Measurements from ENCODE around the gene TP53INP2. TPM values are rescaled to one million over a fixed set of nuclear protein-coding genes. Genes with fewer than 3 reads are reported as not detected.

TP53INP2 gene
- total and polyA plus RNA-seq, 2 of the 13 experiments (the other 11 are each of a cell fraction or from before 2014, with no cell fraction given): 5.2 to 18.8 TPM

DNA sequence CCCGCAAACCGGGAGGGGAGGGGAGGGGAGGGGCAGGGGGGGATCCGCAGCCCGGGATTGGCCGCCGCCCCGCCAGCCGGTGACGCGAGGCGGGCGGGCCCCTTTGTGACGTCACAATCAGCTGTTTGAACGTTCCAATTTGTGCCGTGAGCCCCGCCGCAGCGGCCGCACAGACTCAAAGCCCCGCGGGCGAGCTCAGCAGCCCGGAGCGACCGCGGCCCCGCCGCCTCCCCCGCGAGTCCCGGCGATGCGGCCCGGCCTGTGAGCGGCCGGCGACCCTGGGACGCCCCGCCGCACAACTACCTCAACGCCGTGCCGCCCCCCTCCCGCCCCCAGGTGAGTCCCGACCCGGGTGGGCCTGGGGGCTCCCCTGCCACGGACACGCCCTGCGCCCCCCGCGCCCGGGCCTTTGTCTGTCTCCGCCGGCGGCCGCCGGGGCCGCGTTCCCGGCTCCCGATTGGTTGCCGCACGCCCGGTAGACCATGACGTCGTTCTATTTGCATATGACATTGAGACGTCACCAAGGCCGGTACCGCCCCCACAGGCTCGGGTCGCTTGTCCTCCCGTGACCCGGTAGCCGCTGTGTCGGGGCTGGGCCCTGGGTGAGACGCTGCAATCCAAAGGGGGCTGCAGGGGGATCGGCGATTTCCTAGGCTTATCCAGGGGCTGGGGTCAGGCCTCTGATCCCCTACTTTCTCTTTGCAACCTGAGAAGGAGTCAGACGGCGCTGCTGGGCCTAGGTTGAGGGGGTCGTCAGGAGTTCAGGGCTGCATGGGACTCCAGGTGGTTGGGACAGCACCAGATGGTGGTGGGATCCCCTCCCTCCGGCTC lies at the start of gene TP53INP2 (continued):
- TF ChIP-seq, protein P1, sequence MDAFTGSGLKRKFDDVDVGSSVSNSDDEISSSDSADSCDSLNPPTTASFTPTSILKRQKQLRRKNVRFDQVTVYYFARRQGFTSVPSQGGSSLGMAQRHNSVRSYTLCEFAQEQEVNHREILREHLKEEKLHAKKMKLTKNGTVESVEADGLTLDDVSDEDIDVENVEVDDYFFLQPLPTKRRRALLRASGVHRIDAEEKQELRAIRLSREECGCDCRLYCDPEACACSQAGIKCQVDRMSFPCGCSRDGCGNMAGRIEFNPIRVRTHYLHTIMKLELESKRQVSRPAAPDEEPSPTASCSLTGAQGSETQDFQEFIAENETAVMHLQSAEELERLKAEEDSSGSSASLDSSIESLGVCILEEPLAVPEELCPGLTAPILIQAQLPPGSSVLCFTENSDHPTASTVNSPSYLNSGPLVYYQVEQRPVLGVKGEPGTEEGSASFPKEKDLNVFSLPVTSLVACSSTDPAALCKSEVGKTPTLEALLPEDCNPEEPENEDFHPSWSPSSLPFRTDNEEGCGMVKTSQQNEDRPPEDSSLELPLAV (CRISPR knock-in tag; conservative IDR thresholded peaks at IDR 0.05; ENCODE audit: low read depth): no peak
- TF ChIP-seq GLMP (CRISPR knock-in tag; IDR thresholded peaks at IDR 0.05; ENCODE audit: borderline replicate concordance) (no peak), ZNF143 (CRISPR knock-in tag; IDR thresholded peaks at IDR 0.05) (no peak), DMTF1 (CRISPR knock-in tag; IDR thresholded peaks at IDR 0.05) (no peak), ZFP91 (CRISPR knock-in tag; IDR thresholded peaks at IDR 0.05; ENCODE audit: borderline replicate concordance) (peak; percentile 75), ZNF317 (CRISPR knock-in tag; IDR thresholded peaks at IDR 0.05) (peak; percentile 70; the same call in 1 of the 2 replicates), XRCC5 (optimal IDR thresholded peaks at IDR 0.05; ENCODE audit: low read length) (peak; percentile 73), SKI (IDR thresholded peaks at IDR 0.05; ENCODE audit: partially characterized antibody) (peak; percentile 87), U2AF2 (IDR thresholded peaks at IDR 0.05; ENCODE audit: low read depth, low read length) (no peak), ZNF224 (CRISPR knock-in tag; IDR thresholded peaks at IDR 0.05) (no peak), ZNF205 (CRISPR knock-in tag; IDR thresholded peaks at IDR 0.05) (peak; percentile 16; the same call in 1 of the 2 replicates), HMGA1 (CRISPR knock-in tag; conservative IDR thresholded peaks at IDR 0.05) (no peak), SRY (CRISPR knock-in tag; IDR thresholded peaks at IDR 0.05) (peak; percentile 50; the same call in 1 of the 2 replicates), XBP1 (CRISPR knock-in tag; IDR thresholded peaks at IDR 0.05) (no peak), BCL3 (CRISPR knock-in tag; IDR thresholded peaks at IDR 0.05) (no peak), AGO2 (optimal IDR thresholded peaks at IDR 0.05; ENCODE audit: low read depth, low read length) (peak; percentile 89), ARID2 (CRISPR knock-in tag; IDR thresholded peaks at IDR 0.05; ENCODE audit: borderline replicate concordance) (peak; percentile 84; the same call in 1 of the 2 replicates), SNAPC2 (CRISPR knock-in tag; IDR thresholded peaks at IDR 0.05) (peak; percentile 79), ZBTB21 (CRISPR knock-in tag; IDR thresholded peaks at IDR 0.05) (peak; percentile 93)
